MM.1S (cell line): ENCODE data around the gene ADGRE3.

Source experiments
- DNase-seq: peaks from one replicate; pipeline ENCODE4 v3.0.0-alpha.2; 2015
- H2AFZ ChIP-seq: fragments of 300-600 bp; sonication (generic); 2 replicates; pipeline ENCODE4 v1.6.0; 2016; ENCODE audit warnings: antibody characterized with exemption, low read length
- H3F3A ChIP-seq: fragments of 300-600 bp; sonication (generic); 2 replicates; pipeline ENCODE4 v1.6.1; 2016; ENCODE audit warnings: mild to moderate bottlenecking, antibody characterized with exemption, low read length, moderate library complexity, mixed read lengths; ENCODE audit not compliant: insufficient read depth
- H3K27ac ChIP-seq: fragments of 300-600 bp; sonication (generic); 2 replicates; pipeline ENCODE4 v1.5.1; 2016; ENCODE audit warnings: mild to moderate bottlenecking, low read length
- H3K27me3 ChIP-seq: fragments of 300-600 bp; sonication (generic); replicated peaks from 2 replicates; pipeline ENCODE4 v1.6.0; 2016; ENCODE audit warnings: low read length; ENCODE audit not compliant: insufficient read depth
- H3K36me3 ChIP-seq: fragments of 300-600 bp; sonication (generic); replicated peaks from 2 replicates; pipeline ENCODE4 v1.6.1; 2016; ENCODE audit warnings: mild to moderate bottlenecking, low read length, mixed read lengths; ENCODE audit not compliant: insufficient read depth
- H3K4me1 ChIP-seq: fragments of 300-600 bp; sonication (generic); 2 replicates; pipeline ENCODE4 v1.6.1; 2016; ENCODE audit warnings: low read length, mixed read lengths
- H3K4me2 ChIP-seq: fragments of 300-600 bp; sonication (generic); 2 replicates; pipeline ENCODE4 v1.6.0; 2016; ENCODE audit warnings: low read depth, low read length
- H3K4me3 ChIP-seq: fragments of 300-600 bp; sonication (generic); 2 replicates; pipeline ENCODE4 v1.5.1; 2016; ENCODE audit warnings: low read length, mixed read lengths
- H3K79me2 ChIP-seq: fragments of 300-600 bp; sonication (generic); 2 replicates; pipeline ENCODE4 v1.6.1; 2016; ENCODE audit warnings: mixed run types, low read length, mixed read lengths
- H3K9ac ChIP-seq: fragments of 300-600 bp; sonication (generic); 2 replicates; pipeline ENCODE4 v1.6.1; 2016; ENCODE audit warnings: low read length, mixed read lengths
- H3K9me2 ChIP-seq: fragments of 300-600 bp; sonication (generic); replicated peaks from 2 replicates; pipeline ENCODE4 v1.6.1; 2016; ENCODE audit warnings: mild to moderate bottlenecking, low read length, mixed read lengths; ENCODE audit not compliant: insufficient read depth
- H3K9me3 ChIP-seq: fragments of 300-600 bp; sonication (generic); replicated peaks from 2 replicates; pipeline ENCODE4 v1.6.1; 2016; ENCODE audit warnings: mild to moderate bottlenecking, low read length, mixed read lengths; ENCODE audit not compliant: insufficient read depth
- H4K20me1 ChIP-seq: fragments of 300-600 bp; sonication (generic); 2 replicates; pipeline ENCODE4 v1.6.1; 2016; ENCODE audit warnings: mild to moderate bottlenecking, low read length, moderate library complexity, mixed read lengths; ENCODE audit not compliant: insufficient read depth
- EZH2 ChIP-seq: fragments of 300-600 bp; sonication (generic); optimal IDR thresholded peaks from 2 replicates; pipeline ENCODE3; 2017; ENCODE audit warnings: low read depth, mild to moderate bottlenecking, antibody characterized with exemption, low read length, mixed read lengths
- EZH2phosphoT487 ChIP-seq: fragments of 300-600 bp; sonication (generic); IDR thresholded peaks from 2 replicates; pipeline ENCODE4 v1.6.1; 2018; ENCODE audit warnings: antibody characterized with exemption, low read length
- TF ChIP-seq, protein P1 (sequence below): fragments of 300-600 bp; sonication (generic); IDR thresholded peaks from 2 replicates; pipeline ENCODE4 v1.5.1; 2016; ENCODE audit warnings: antibody characterized with exemption, low read length, mixed read lengths

ADGRE3 gene

DNA sequence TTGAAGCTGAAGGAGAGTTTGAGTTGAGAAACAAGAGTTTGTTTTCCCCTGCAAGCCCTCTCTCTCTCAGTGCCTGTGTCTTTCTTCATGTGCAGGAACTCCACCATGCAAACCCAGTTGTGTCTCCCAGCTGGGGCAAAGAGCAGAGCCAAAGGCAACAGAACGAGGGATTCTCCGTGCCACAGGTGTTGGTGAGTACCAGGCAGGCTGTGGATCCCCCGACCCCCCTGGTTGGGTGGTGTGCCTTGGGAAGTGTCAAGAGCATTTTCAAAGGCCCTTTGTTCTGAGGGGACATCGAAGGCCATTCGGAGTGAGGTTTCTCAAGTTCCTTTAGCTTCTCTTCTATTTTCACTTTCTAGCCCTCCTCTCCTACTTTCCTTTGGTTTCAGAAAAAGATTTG is 20.8 kb upstream of the ADGRE3 start:
- H2AFZ ChIP-seq, result no peak overlapping the region
- no peak overlapping the region for H3K9ac ChIP-seq
- no peak for DNase-seq
- no peaks in the 10 kb centered on the region for H3K4me1 ChIP-seq
- H4K20me1 ChIP-seq, result no peaks in the 10 kb centered on the region
- H3K79me2 ChIP-seq, result no peaks in the 10 kb centered on the region
- H3K4me2 ChIP-seq, result no peak overlapping the region
- no peaks in the 10 kb centered on the region for H3K9me3 ChIP-seq
- no peaks in the 10 kb centered on the region for H3K27me3 ChIP-seq
- TF ChIP-seq, protein P1, sequence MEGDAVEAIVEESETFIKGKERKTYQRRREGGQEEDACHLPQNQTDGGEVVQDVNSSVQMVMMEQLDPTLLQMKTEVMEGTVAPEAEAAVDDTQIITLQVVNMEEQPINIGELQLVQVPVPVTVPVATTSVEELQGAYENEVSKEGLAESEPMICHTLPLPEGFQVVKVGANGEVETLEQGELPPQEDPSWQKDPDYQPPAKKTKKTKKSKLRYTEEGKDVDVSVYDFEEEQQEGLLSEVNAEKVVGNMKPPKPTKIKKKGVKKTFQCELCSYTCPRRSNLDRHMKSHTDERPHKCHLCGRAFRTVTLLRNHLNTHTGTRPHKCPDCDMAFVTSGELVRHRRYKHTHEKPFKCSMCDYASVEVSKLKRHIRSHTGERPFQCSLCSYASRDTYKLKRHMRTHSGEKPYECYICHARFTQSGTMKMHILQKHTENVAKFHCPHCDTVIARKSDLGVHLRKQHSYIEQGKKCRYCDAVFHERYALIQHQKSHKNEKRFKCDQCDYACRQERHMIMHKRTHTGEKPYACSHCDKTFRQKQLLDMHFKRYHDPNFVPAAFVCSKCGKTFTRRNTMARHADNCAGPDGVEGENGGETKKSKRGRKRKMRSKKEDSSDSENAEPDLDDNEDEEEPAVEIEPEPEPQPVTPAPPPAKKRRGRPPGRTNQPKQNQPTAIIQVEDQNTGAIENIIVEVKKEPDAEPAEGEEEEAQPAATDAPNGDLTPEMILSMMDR, result no peak
- TF ChIP-seq EZH2, result no peak
- H3K27ac ChIP-seq, result no peak overlapping the region
- H3F3A ChIP-seq, result 0 out of 2 replicates have a peak, but pooled peaks cover under 1% of the 10 kb centered on the region
- no peaks in the 10 kb centered on the region for H3K36me3 ChIP-seq
- no peak overlapping the region for H3K4me3 ChIP-seq
- H3K9me2 ChIP-seq, result no peaks in the 10 kb centered on the region

DNA sequence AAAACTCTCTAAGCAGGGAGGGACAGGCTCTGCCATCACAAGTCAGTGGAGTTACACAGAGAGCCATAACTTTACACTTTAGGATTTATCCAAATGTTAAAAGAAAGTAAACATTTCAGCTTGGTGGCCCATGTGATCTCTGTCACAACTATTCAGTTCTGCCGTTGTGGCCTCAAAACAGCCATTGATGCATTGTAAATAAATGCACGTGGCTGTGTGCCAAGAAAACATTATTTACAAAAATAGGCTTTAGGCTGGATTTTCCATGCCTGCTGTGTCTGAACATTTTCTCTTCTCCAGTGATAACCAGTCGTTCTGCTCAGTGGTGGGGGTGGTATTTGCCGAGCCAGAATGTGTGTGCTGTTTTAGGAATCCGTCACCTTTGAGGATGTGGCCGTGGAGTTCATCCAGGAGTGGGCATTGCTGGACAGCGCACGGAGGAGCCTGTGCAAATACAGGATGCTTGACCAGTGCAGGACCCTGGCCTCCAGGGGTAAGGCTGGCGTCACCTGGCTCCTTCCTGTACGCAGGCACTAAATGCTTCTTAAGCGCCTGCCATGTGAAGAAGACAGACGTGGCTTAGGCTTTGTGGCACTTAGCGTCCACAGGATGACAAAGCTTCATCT is 20.1 kb upstream of the ADGRE3 start:
- H3F3A ChIP-seq, result 0 out of 2 replicates have a peak, but pooled peaks cover 4% of the 10 kb centered on the region
- no peaks in the 10 kb centered on the region for H3K79me2 ChIP-seq
- no peak overlapping the region for H2AFZ ChIP-seq
- TF ChIP-seq EZH2phosphoT487, result no peak
- no peak for TF ChIP-seq EZH2
- H3K9me3 ChIP-seq, result no peaks in the 10 kb centered on the region
- H3K36me3 ChIP-seq, result no peaks in the 10 kb centered on the region
- H4K20me1 ChIP-seq, result no peaks in the 10 kb centered on the region
- H3K27me3 ChIP-seq, result no peaks in the 10 kb centered on the region
- H3K27ac ChIP-seq, result no peak overlapping the region
- no peak overlapping the region for H3K4me2 ChIP-seq
- DNase-seq, result no peak
- H3K9ac ChIP-seq, result no peak overlapping the region
- no peaks in the 10 kb centered on the region for H3K9me2 ChIP-seq
- no peak overlapping the region for H3K4me3 ChIP-seq
- no peaks in the 10 kb centered on the region for H3K4me1 ChIP-seq

DNA sequence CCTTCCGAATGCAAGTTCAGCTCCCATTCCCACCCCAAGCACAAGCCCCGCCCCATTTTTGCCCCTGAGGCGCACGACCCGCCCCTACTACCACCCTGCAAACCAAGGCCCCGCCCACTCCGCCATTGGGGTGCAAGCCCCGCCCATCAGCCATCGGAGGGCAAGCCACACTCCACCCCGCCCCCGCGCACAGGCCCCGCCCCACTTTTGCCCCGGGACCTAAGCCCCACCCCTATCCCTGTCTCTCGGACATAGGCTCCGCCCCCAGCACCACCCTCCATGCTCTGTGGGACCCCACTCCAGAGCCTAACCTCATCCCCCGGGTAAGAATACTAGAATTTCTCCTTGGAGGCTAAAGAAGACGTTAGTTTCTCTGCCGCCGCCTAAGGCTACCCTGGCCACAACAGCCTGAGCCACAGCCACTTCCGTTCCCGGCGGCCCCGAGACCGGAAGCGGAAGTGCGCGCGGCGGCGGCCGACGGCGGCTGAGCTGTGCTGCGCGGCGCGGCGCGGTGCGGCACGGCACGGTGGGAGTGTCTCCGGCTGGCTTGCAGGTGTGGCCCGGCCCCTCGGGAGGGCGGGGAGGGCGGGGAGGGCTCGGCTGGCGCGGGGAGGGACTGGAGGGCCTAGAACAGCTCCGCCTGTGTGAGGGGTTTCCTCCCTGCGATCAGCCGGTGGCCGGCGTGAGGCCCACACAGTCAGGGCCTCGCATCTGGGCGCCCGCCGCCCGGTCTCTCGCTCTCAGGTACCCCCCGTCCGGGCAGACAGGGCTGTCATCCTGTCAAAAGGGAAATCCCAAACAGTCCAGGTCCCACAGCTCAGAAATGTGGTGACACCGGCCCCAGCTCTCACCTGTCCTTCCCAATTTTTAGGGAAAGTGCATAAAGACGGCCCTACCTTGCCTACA is 15.2 kb upstream of the ADGRE3 start, which contains the start of gene ZNF333:
Gene ZNF333 (plus strand): TSS at position 451 of the 906 bp plus-strand sequence. CDS start 3,444 bp downstream, outside the sequence.
- Histone ChIP-seq H3K27ac (peak within 1 kb of the TSS; percentile 92), H3K27me3 (peaks cover 6% of the 10 kb centered on the region), H3K4me2 (peak within 1 kb of the TSS; percentile 77), H3K9me2 (no peaks in the 10 kb centered on the region), H3K4me1 (no peaks in the 10 kb centered on the region), H3K79me2 (no peaks in the 10 kb centered on the region), H4K20me1 (no peaks in the 10 kb centered on the region), H3K9me3 (no peaks in the 10 kb centered on the region), H3K4me3 (peak within 1 kb of the TSS; percentile 82), H3K36me3 (no peaks in the 10 kb centered on the region), H3K9ac (peak within 1 kb of the TSS; percentile 84), H2AFZ (peak within 1 kb of the TSS; percentile 81), H3F3A (0 out of 2 replicates have a peak, but pooled peaks cover 4% of the 10 kb centered on the region)
- peak; percentile 92 for DNase-seq
- TF ChIP-seq EZH2 (no peak), EZH2phosphoT487 (no peak)
- TF ChIP-seq, protein P1, result no peak
